LoVo (cell line): Measurements from ENCODE around the gene IRF8.
"Not testable (repeated sequence)": the region's sequence is repeated elsewhere in the genome, so short reads cannot be mapped to it uniquely, and the experiment has no call there.

Experiments used
- DNase-seq: peaks from one replicate; pipeline ENCODE4 v3.0.0-alpha.2; 2016; ENCODE audit warnings: low spot score

IRF8 gene

GRCh38 chr16:85898521-85899442, at the start of gene IRF8:
Gene IRF8 (plus strand): TSS chr16:85899162. CDS start chr16:85903016, 3,854 bp downstream.
- DNase-seq, result peak; percentile 59

GRCh38 chr16:85849388-85849787, 49.6 kb upstream of the IRF8 start:
- no peak for DNase-seq

- DNase-seq, result no peak
Measured at GRCh38 chr16:85850344-85850880, 48.5 kb upstream of the IRF8 start.

GRCh38 chr16:85851034-85851785, 47.8 kb upstream of the IRF8 start:
- no peak for DNase-seq

- DNase-seq, result no peak
Measured at GRCh38 chr16:85853547-85854545, 45.1 kb upstream of the IRF8 start.

- no peak for DNase-seq
Measured at GRCh38 chr16:85854935-85855334, 44.0 kb upstream of the IRF8 start.

GRCh38 chr16:85856079-85856478, 42.9 kb upstream of the IRF8 start:
- no peak for DNase-seq

GRCh38 chr16:85856585-85856984, 42.4 kb upstream of the IRF8 start:
- no peak for DNase-seq

- DNase-seq, result no peak
Measured at GRCh38 chr16:85857406-85857805, 41.6 kb upstream of the IRF8 start.

GRCh38 chr16:85858571-85858970, 40.4 kb upstream of the IRF8 start:
- DNase-seq, result not testable (repeated sequence)

- DNase-seq, result no peak
Measured at GRCh38 chr16:85858984-85859817, 39.8 kb upstream of the IRF8 start.

GRCh38 chr16:85859818-85860125, 39.2 kb upstream of the IRF8 start:
- DNase-seq, result no peak

GRCh38 chr16:85860413-85861094, 38.4 kb upstream of the IRF8 start:
- no peak for DNase-seq

- DNase-seq, result no peak
Measured at GRCh38 chr16:85861095-85861825, 37.7 kb upstream of the IRF8 start.

- no peak for DNase-seq
Measured at GRCh38 chr16:85862476-85863383, 36.2 kb upstream of the IRF8 start.

- DNase-seq, result no peak
Measured at GRCh38 chr16:85863384-85863774, 35.6 kb upstream of the IRF8 start.

GRCh38 chr16:85864965-85865364, 34.0 kb upstream of the IRF8 start:
- DNase-seq, result no peak

- DNase-seq, result no peak
Measured at GRCh38 chr16:85867189-85867588, 31.8 kb upstream of the IRF8 start.
